HG03469 (cell line): ENCODE measurements around the gene ST7L.
"Not testable (repeated sequence)": the region's sequence is repeated elsewhere in the genome, so short reads cannot be mapped to it uniquely, and the experiment has no call there.

Experiments
- ATAC-seq: cut with Tn5 transposase; IDR thresholded peaks from one replicate; pipeline ENCODE4 v1.9.1; 2021; ENCODE audit warnings: mild to moderate bottlenecking, moderate library complexity, moderate number of reproducible peaks; ENCODE audit not compliant: unreplicated experiment

The ST7L gene, protein sequence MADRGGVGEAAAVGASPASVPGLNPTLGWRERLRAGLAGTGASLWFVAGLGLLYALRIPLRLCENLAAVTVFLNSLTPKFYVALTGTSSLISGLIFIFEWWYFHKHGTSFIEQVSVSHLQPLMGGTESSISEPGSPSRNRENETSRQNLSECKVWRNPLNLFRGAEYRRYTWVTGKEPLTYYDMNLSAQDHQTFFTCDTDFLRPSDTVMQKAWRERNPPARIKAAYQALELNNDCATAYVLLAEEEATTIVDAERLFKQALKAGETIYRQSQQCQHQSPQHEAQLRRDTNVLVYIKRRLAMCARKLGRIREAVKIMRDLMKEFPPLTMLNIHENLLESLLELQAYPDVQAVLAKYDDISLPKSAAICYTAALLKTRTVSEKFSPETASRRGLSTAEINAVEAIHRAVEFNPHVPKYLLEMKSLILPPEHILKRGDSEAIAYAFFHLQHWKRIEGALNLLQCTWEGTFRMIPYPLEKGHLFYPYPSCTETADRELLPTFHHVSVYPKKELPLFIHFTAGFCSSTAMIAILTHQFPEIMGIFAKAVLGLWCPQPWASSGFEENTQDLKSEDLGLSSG

DNA sequence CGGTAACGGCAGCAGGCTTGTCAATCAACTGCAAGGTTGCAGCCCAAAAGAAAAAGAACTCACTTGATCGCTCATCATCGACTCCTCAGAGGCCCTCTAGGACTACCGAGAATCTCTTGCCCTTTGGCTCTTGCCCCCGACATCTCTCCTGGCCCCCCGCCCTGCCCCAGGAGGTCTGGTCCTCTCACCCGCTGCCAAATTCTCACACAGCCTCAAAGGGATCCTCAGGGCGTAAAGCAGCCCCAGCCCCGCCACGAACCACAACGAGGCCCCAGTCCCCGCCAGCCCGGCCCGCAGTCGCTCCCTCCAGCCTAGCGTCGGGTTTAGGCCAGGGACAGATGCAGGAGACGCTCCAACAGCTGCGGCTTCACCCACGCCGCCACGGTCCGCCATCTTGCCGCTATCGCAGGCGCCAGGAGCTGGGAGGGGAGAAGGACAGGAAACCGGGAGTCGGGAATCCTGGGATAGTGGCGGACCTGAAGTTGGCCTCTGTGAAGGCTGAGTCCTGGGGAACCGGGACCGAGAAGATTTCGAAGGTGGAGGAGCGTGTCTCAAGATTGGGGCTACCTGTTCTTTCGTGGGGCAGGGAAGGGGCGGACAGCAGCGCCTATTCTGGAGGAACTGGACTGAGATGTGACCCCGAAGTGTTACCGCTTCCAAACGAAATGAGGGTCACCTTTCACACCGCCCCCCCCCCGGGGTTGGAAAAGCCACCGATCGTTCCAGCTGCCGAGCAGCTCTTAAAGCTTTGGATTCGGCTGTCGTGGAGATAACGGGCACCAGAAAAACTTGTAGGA lies at the start of gene ST7L:
ST7L (minus strand) TSS at position 421 of the 797 bp plus-strand sequence; CDS start at position 393, 28 bp downstream.
- no peak for ATAC-seq

DNA sequence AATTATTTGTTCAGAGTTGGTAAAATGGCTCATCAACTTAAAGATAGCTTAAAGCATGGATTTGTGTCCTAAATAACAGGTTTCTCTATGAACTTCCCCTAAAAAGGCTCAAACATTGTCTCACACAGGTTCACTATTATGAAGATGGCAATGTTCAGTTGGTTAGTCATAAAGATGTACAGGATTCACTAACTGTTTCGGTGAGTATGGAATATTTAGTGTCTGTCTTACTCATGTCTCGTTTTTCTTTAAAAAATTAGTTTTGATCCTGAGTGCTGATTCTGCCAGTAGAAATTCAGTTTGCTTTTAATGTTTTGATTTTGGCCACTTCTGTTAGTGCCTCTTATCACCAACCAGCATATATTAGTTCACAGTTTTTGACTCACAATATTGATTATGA lies 48.0 kb upstream of the ST7L start:
- no peak for ATAC-seq

DNA sequence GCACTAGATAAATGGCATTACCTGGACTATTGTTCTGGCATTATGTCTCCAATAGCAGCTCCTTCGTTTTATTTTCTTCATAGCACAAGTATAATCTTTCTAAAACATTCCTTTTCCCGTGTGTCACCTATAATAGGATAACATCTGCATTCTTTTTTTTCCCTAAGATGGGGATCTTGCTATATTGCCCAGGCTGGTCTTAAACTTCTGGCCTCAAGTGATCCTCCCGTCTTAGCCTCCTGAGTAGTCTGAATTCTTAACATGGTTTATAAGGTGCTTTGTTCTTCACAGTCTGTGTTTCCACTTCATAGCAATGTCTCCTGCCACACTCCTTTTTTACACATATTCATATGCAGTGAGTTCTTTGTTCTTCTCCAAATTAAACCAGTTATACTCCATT lies 46.9 kb upstream of the ST7L start:
- ATAC-seq: no peak

DNA sequence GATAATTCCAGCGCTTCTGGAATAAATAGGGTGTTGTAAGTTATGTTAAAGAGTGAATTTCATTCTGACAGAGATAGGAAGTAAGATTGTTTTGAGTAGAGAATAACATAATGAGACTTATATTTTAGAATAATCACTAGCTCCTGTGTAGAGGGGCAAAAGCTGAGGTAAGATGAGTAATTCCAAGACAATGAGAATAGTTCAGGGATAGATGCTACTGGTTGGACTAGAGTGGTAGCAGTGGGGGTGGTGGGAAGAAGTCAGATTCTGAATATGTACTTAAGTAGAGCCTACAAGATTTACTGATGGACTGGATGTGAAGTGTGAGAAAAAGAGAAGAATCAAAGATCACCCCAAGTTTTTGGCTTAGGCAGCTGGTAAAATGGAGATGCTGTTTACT lies 32.3 kb upstream of the ST7L start:
- ATAC-seq: no peak

DNA sequence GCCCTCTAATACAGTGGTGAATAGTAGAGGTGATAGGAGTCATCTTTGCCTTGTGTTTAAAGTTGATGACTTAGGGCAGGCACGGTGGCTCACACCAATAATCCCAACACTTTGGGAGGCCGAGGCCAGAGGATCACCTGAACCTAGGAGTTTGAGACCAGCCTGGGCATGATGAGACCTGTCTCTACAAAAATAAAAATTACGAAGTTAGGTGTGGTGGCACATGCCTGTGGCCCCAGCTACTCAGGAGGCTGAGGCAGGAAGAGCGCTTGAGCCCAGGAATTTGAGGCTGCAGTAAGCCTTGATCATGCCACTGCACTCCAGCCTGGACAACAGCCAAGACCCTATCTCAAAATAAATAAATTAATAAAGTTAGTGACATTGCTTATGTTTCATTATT lies 27.3 kb upstream of the ST7L start:
- no peak for ATAC-seq

DNA sequence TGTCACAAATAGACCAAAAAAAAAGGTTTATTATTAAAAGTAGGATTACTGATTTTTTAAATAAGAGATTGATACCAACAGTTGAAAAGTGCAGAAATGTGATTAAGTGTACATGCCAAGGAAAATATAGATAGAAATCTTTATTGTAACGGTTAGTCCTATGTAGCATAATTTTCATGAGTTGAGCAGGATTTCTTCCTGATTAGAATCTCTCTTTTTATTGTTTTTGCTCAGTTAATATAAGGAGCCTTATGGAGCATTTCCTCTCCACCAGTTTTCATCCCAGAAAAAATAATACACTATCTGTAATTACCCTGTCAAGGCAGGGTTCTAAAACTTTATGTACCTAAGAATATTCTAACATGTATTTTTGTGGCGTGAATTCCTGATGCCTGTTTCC lies 24.1 kb upstream of the ST7L start:
- no peak for ATAC-seq

DNA sequence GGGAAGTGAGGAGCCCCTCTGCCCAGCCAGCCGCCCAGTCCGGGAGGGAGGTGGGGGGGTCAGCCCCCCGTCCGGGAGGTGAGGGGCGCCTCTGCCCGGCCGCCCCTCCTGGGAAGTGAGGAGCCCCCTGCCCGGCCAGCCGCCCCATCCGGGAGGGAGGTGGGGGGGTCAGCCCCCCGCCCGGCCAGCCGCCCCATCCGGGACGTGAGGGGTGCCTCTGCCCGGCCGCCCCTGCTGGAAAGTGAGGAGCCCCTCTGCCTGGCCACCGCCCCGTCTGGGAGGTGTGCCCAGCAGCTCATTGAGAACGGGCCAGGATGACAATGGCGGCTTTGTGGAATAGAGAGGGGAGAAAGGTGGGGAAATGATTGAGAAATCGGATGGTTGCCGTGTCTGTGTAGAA lies 21.5 kb upstream of the ST7L start:
- not testable (repeated sequence) for ATAC-seq

DNA sequence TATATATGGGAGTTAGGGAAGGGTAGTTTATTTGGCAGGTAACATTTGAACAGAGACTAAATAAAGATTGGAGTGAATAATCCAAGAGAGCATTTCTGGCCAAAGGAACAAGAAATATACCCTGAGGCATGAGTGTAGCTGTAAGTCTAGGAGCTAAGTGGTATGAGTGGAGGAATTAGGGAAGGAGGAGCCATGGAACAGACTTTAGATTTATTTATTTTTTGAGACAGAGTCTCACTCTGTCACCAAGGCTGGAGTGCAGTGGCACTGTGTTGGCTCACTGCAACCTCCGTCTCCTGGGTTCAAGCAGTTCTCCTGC lies 19.1 kb upstream of the ST7L start:
- ATAC-seq: no peak

DNA sequence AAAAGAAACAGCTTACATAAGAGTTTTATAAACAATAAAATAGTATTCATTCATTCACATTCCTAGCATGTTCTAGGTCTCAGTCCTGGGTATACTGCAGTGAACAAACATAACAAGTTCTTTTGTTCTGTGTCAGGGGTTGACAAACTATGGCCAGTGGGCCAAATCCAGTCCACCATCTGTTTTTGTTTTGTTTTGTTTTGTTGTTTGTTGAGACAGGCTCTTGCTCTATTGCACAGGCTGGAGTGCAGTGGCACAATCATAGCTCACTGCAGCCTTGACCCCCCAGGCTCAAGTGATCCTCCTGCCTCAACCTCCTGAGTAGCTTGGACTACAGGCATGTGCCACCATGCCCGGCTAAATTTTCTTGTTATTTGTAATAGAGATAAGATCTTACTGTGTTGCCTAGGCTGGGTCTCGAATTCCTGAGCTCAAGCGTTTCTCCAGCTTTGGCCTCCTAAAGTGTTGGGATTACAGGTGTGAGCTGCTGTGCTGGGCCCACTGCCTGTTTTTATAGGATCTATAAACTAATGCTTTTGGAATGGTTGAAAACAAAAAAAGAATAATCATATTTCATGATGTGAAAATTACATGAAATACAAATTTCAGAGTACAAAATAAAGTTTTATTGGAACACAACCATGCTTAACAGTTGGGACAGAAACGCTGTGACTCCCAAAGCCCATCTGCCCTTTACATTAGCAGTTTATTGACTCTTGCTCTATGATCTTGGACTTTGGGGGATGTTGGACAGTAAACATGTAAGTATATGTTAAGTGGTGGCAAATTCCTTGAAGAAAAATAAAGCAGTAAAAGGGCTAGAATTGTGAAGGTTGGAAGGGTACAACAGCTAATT lies 18.5 kb upstream of the ST7L start:
- ATAC-seq: no peak

DNA sequence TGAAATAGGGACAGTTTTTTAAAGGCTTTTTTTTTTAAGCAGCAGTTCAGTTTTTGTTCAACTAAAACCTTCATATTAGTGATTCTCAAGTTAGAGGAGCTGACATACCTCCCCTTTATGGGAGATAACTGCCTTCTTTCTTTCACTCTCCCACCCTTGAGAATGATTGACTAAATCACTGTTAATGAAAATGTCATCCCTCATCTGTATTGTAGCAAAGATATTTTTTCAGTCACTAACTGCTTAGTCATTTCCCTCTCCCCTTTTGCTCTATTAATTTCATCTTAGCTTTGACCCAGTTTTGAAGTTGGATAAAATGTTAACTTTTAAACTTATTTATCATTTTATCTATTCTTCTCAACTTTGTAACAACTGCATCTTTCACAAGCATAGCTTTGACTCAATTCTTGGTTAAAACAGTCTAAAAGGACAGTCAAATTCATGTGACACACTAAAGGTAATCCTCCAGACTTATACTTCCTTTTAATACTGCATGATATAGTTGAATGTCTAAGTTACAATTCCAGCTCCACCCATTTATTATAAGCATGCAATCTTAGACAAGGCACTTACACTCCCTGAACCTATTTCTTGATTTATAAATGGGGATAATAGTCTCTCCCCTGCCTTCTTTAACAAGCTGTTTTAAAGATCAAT lies 17.8 kb upstream of the ST7L start:
- ATAC-seq: no peak

DNA sequence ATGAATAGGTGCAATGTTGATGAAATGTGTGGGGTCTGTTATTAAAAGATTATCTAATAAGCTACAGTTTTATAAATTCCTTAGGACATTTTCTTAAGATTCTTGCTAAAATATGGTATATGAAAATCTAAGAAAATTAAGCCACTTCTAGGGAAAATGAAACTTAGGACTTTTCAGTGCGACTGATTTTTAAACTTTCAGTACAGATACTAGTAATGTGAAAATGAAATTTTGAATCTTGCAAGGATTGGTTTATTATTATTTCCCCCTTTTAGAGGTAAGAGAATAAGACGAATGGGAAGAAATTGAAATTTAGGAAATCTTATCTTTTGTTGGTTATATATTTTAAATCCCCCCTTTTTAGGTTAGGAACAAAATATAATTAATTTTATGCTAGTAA lies 17.1 kb upstream of the ST7L start:
- no peak for ATAC-seq

DNA sequence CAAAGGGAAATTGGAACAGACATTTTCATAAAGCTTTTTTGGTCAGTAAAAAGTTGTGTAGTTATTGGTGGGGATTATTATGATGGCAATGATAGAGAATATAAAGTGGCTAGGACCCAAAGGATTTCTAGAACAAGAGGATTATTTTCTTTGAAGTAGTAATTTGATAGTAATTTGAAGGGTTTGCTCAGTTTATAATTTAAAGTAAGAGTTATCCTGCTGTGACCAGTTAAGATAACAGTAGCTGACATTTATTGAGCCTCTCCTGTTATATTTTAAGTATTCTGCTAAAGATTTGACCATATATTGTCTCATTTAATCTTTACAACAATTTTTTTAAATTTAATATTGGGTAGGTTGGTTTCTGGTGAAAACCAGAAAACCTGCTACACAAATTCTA lies 15.4 kb upstream of the ST7L start:
- no peak for ATAC-seq

DNA sequence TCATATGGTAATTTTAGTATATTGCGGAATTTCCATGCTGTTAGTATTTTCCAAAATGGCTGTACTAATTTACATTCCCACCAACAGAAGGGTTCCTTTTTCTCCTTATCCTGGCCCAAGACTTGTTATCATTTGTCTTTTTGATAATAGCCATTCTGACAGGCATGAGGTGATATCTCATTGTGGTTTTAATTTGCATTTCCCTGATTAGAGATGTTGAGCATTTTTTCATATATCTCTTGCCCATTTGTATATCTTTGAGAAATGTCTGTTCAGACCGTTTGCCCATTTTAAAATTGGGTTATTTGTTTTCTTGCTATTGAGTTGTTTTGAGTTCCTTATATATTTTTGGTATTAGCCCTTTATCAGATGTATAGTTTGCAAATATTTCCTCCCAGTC lies 14.7 kb upstream of the ST7L start:
- ATAC-seq: no peak

DNA sequence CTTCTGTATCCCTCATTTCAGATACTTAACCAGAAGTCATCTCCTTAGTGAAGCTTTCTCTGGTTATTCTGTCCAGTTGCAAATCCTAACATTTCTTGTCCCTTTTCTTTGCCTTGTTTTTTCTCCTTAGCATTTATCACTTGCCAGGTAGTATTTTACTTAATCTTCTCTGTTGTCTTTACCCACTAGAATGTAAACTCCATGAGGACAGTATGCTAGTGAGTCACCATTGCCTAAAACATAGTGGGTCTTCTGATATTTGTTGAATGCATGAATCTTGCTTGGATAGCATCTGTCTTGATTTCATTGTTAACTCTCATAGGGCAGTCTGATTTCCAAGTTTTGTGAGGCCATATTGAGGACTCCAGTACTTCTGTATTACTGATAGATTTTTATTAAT lies 10.3 kb upstream of the ST7L start:
- ATAC-seq: no peak

DNA sequence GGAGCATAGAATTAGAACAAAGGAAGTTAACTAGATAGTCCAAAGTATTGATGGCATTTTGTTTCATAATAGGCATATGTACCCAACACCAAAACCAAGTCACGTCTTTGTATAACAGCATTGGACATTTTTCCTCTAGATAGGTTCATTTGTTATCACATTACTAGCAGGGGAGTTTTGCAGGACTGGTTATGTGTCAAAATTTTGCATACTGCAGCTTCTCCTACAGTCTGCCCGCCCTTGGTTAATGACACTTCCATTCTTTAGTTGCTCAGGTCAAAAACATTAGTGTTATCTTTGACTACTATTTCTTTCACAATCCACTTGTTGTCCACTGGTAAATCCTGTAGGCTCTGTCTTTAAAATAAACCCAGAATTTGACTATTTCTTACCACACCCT lies 9.6 kb upstream of the ST7L start:
- ATAC-seq: no peak

DNA sequence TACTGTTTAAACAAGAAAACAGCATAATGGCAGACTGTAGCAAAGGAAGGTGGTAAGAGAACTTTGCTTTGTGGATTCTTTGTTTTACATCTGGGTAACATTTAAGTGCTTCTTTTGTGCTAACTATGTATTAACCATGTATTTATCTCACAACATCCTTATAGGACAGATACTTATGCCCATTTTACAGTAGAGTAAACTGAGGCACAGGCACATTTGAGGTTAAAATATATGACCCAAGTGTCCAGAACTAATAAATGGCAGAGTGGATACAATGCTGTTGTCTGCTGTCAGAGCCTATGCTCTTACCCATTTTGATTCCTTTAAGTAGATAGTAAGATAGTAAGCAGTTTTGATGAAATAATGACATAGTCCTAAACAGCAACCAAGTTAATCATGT lies 7.9 kb upstream of the ST7L start:
- no peak for ATAC-seq

DNA sequence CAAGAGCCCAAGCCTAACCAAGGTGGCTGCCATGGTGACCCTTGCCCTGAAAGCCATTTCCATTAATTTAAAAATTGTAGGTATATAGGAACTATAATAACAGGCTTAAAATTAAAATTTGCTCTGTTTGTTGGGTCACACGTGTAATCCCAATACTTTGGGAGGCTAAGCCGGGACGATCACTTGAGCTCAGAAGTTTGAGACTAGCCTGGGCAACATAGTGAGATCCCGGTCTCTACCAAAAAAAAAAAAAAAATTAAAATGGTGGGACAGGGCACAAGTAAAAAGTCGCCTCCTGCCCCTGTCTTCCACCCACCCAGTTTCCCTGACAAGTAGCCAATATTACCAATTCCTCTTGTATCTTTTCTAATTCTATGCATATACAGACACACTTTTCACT lies 7.3 kb upstream of the ST7L start:
- ATAC-seq: no peak

DNA sequence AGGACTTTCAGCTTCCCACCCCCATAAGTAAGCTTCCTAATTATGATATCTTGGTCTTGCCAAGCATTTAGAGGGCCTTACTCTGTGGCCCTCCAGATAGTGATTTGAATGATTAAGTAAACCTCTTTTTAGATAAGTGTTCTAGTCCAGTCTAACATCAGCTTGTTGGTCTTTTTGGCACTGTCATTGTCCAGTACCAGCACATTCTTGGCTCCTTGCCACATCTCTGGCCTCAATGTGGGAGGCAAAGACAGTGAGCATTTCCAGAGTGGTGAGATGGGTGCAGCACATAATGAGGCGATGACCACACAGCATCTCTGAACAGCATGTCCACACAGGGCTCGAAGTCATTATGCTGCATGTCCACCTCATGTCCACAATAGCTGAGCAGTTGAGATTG lies 6.8 kb upstream of the ST7L start:
- no peak for ATAC-seq

DNA sequence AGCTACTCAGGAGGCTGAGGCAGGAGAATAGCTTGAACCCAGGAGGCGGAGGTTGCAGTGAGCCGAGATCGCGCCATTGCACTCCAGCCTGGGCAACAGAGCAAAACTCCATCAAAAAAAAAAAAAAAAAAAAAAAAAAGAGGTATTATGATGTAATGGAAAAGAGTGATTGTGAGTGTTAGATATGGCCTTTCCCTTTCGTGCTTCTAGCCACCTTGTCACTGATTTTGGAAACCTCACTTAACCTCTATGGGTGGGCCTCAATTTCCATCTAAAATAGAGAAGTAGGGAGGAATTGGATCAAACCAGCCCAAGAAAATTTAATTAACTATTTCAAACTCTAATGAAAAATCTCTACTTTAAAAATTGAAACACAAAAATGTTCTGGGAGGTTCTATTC lies 5.6 kb upstream of the ST7L start:
- not testable (repeated sequence) for ATAC-seq

DNA sequence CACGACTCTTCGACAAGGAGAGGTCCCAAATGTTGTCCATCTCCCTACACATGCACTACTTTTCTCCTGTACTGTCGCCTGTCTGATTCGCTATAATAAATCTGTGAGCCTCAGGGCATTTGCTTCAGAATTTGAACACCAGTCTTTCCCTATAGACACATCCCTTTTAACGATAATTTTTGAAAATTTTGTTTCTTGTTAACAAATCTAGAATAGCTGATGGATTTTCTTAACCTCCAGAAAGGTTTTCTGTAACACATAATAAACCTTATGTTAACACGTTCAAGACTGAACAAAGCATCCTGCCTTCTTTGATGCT lies 1.4 kb upstream of the ST7L start:
- no peak for ATAC-seq
